Stimulated activated CD4-positive, alpha-beta T cell treated with anti-CD3 and anti-CD28 coated beads, TNF-alpha, amount 100 ng/mL, for 24 hours (primary cell): ENCODE data around the gene RNASE13.
A peak's percentile ranks its signal among the peaks of the same experiment; 100 is the strongest.
"Not testable (repeated sequence)": the region's sequence is repeated elsewhere in the genome, so short reads cannot be mapped to it uniquely, and the experiment has no call there.

ENCODE experiments used
- DNase-seq, 3 experiments: peaks; one replicate each; pipeline ENCODE4 v3.0.0-alpha.2; 2020; ENCODE audit warnings: low read depth in 3 of 3

The RNASE13 gene

GRCh38 chr14:21023174-21023573 is 11.4 kb downstream of the RNASE13 start:
- DNase-seq: no peak

GRCh38 chr14:21022686-21023085 is 11.9 kb downstream of the RNASE13 start:
- no peak for DNase-seq

- no peak for DNase-seq
Measured at GRCh38 chr14:21020977-21021545, 13.5 kb downstream of the RNASE13 start.

- no peak for DNase-seq
Measured at GRCh38 chr14:21019366-21019765, 15.2 kb downstream of the RNASE13 start.

- DNase-seq: no peak
Measured at GRCh38 chr14:21018781-21019180, 15.8 kb downstream of the RNASE13 start.

- DNase-seq: no peak
Measured at GRCh38 chr14:21018286-21018685, 16.3 kb downstream of the RNASE13 start.

GRCh38 chr14:21017528-21018245 is 16.9 kb downstream of the RNASE13 start:
- DNase-seq: no peak

GRCh38 chr14:21016413-21017190 is 18.0 kb downstream of the RNASE13 start:
- DNase-seq: no peak

- no peak for DNase-seq
Measured at GRCh38 chr14:21015312-21015711, 19.3 kb downstream of the RNASE13 start.

- peak; percentile 65 to 80 (median 77) for DNase-seq
Measured at GRCh38 chr14:21014761-21015190, 19.8 kb downstream of the RNASE13 start.

- no peak for DNase-seq
Measured at GRCh38 chr14:21011136-21011535, 23.5 kb downstream of the RNASE13 start.

- DNase-seq: not testable (repeated sequence)
Measured at GRCh38 chr14:21009721-21010120, 24.9 kb downstream of the RNASE13 start.

- no peak for DNase-seq
Measured at GRCh38 chr14:21003788-21004346, 30.7 kb downstream of the RNASE13 start.

- no peak for DNase-seq
Measured at GRCh38 chr14:21001218-21001617, 33.4 kb downstream of the RNASE13 start.

GRCh38 chr14:20999591-20999990 is 35.0 kb downstream of the RNASE13 start:
- DNase-seq: no peak

GRCh38 chr14:20998674-20999366 is 35.8 kb downstream of the RNASE13 start, which contains the start of gene SLC39A2:
TSS of gene SLC39A2 (plus strand) at chr14:20999293. CDS start at chr14:20999447, 154 bp downstream.
- DNase-seq: no peak

- no peak for DNase-seq
Measured at GRCh38 chr14:20998139-20998538, 36.5 kb downstream of the RNASE13 start.

- no peak for DNase-seq
Measured at GRCh38 chr14:20997564-20997963, 37.0 kb downstream of the RNASE13 start.

GRCh38 chr14:20997115-20997514 is 37.5 kb downstream of the RNASE13 start:
- DNase-seq: no peak

GRCh38 chr14:20996521-20996920 is 38.1 kb downstream of the RNASE13 start:
- no peak for DNase-seq

GRCh38 chr14:20989787-20990600 is 44.6 kb downstream of the RNASE13 start, which contains the start of gene METTL17:
TSS of gene METTL17 (plus strand) at chr14:20989980. CDS start at chr14:20990003, 23 bp downstream.
- DNase-seq: peak; percentile 73 to 85 (median 83)
